IMR-90 (cell line): ENCODE results near the gene NMRK1. TPM values are rescaled to one million over a fixed set of nuclear protein-coding genes. Genes with fewer than 3 reads are reported as not detected.

ENCODE experiments used
- ATAC-seq: fragments of 200-7000 bp; cut with Tn5 transposase; 2 replicates; pipeline ENCODE4 v1.9.1; 2020; ENCODE audit warnings: low read depth, mild to moderate bottlenecking, moderate library complexity
- BruUV-seq: library from RNA; stranded (reverse); fragments of 400-500 nt; replicated peaks from 2 replicates; lab custom pipeline; 2021; lab: Mats Ljungman, UMichigan
- CTCF ChIA-PET: fragments of 300-600 bp; formaldehyde crosslinking; extraction: SDS; loops from one replicate; lab custom pipeline; 2021; ENCODE audit warnings: antibody characterized with exemption; lab: Yijun Ruan, JAX
- POLR2A ChIA-PET: fragments of 300-600 bp; sonication (Branson Sonifier 250); formaldehyde crosslinking; loops from one replicate; lab custom pipeline; 2022; ENCODE audit warnings: antibody characterized with exemption; ENCODE audit not compliant: unreplicated experiment; lab: Charles Lee
- DNase-seq: peaks from one replicate; pipeline ENCODE4 v3.0.0; 2013
- H2AFZ ChIP-seq: replicated peaks from 2 replicates; pipeline ENCODE3; 2013; ENCODE audit warnings: low read length, mild to moderate bottlenecking; ENCODE audit not compliant: poor library complexity
- H2AK5ac ChIP-seq: 2 replicates; pipeline ENCODE4 v1.6.1; 2013; ENCODE audit warnings: low read depth, low read length, inconsistent platforms
- H2AK9ac ChIP-seq: replicated peaks from 2 replicates; pipeline ENCODE3; 2013; ENCODE audit warnings: mild to moderate bottlenecking, low read depth, low read length, moderate library complexity; ENCODE audit not compliant: poor library complexity
- H2BK120ac ChIP-seq: 2 replicates; pipeline ENCODE4 v1.6.1; 2013; ENCODE audit warnings: low read depth, low read length, inconsistent platforms
- H2BK15ac ChIP-seq: 3 replicates; pipeline ENCODE4 v1.6.1; 2013; ENCODE audit warnings: low read depth, low read length, inconsistent platforms
- H2BK20ac ChIP-seq: 2 replicates; pipeline ENCODE4 v1.6.1; 2013; ENCODE audit warnings: low read depth, mild to moderate bottlenecking, inconsistent platforms, low read length, moderate library complexity
- H2BK5ac ChIP-seq: 2 replicates; pipeline ENCODE4 v1.6.1; 2013; ENCODE audit warnings: mild to moderate bottlenecking, low read depth, low read length, inconsistent platforms; ENCODE audit not compliant: poor library complexity, severe bottlenecking
- H3K14ac ChIP-seq: replicated peaks from 2 replicates; pipeline ENCODE4 v1.6.1; 2013; ENCODE audit warnings: low read depth, low read length, inconsistent platforms
- H3K18ac ChIP-seq: 2 replicates; pipeline ENCODE4 v1.6.1; 2013; ENCODE audit warnings: low read depth, low read length, control low read depth
- H3K23ac ChIP-seq: 2 replicates; pipeline ENCODE4 v1.6.1; 2013; ENCODE audit warnings: low read depth, low read length, inconsistent platforms
- H3K27ac ChIP-seq: 2 replicates; pipeline ENCODE4 v1.5.1; 2013; ENCODE audit warnings: mild to moderate bottlenecking, control low read depth, low read length; ENCODE audit not compliant: insufficient read depth
- H3K27me3 ChIP-seq: 2 replicates; pipeline ENCODE4 v1.6.1; 2013; ENCODE audit warnings: low read length; ENCODE audit not compliant: control insufficient read depth, insufficient read depth
- H3K36me3 ChIP-seq: 2 replicates; pipeline ENCODE4 v1.6.1; 2013; ENCODE audit warnings: low read length, mixed read lengths; ENCODE audit not compliant: control insufficient read depth, insufficient read depth
- H3K4ac ChIP-seq: 2 replicates; pipeline ENCODE4 v1.6.1; 2013; ENCODE audit warnings: low read depth, low read length, inconsistent platforms
- H3K4me1 ChIP-seq: 2 replicates; pipeline ENCODE4 v1.6.1; 2013; ENCODE audit warnings: low read length, mixed read lengths; ENCODE audit not compliant: control insufficient read depth, insufficient read depth
- H3K4me2 ChIP-seq: 2 replicates; pipeline ENCODE4 v1.6.1; 2013; ENCODE audit warnings: low read depth, mild to moderate bottlenecking, control low read depth, low read length, moderate library complexity
- H3K4me3 ChIP-seq: 2 replicates; pipeline ENCODE4 v1.5.1; 2013; ENCODE audit warnings: low read depth, mild to moderate bottlenecking, control low read depth, low read length, moderate library complexity; ENCODE audit not compliant: insufficient read depth
- H3K56ac ChIP-seq: 2 replicates; pipeline ENCODE4 v1.6.1; 2013; ENCODE audit warnings: low read length, inconsistent platforms; ENCODE audit not compliant: insufficient read depth; ENCODE audit errors: extremely low read depth
- H3K79me1 ChIP-seq, 2 experiments: 2 replicates each; pipeline ENCODE4 v1.6.1; 2013; ENCODE audit warnings: low read length in 2 of 2, inconsistent platforms in 1 of 2, low read depth in 1 of 2
- H3K9ac ChIP-seq: 2 replicates; pipeline ENCODE4 v1.6.1; 2013; ENCODE audit warnings: low read depth, low read length, control low read depth
- H3K9me1 ChIP-seq: 2 replicates; pipeline ENCODE4 v1.6.1; 2013; ENCODE audit warnings: low read length, inconsistent platforms; ENCODE audit not compliant: insufficient read depth
- H3K9me3 ChIP-seq: 2 replicates; pipeline ENCODE4 v1.6.1; 2013; ENCODE audit warnings: low read length; ENCODE audit not compliant: control insufficient read depth, insufficient read depth
- H4K20me1 ChIP-seq: 2 replicates; pipeline ENCODE4 v1.6.1; 2013; ENCODE audit warnings: low read length, inconsistent platforms; ENCODE audit not compliant: insufficient read depth
- H4K5ac ChIP-seq: 2 replicates; pipeline ENCODE4 v1.6.1; 2013; ENCODE audit warnings: mild to moderate bottlenecking, low read depth, low read length, control low read depth
- H4K8ac ChIP-seq, 2 experiments: 2 replicates each; pipeline ENCODE4 v1.6.1; 2013; ENCODE audit warnings: low read depth in 2 of 2, low read length in 2 of 2, control low read depth in 1 of 2, inconsistent platforms in 1 of 2
- H4K91ac ChIP-seq: 2 replicates; pipeline ENCODE4 v1.6.1; 2013; ENCODE audit warnings: low read depth, low read length, inconsistent platforms; ENCODE audit not compliant: insufficient read depth
- BHLHE40 ChIP-seq: fragments of 150-350 bp; IDR thresholded peaks from 2 replicates; pipeline ENCODE4 v1.6.1; 2016; ENCODE audit warnings: mild to moderate bottlenecking, low read depth, low read length
- CEBPB ChIP-seq: IDR thresholded peaks from 2 replicates; pipeline ENCODE4 v1.6.1; 2012; ENCODE audit warnings: low read depth, low read length, improper control_type of control experiment
- CHD1 ChIP-seq: IDR thresholded peaks from 2 replicates; pipeline ENCODE4 v1.6.1; 2012; ENCODE audit warnings: low read depth, low read length, improper control_type of control experiment
- CTCF ChIP-seq: conservative IDR thresholded peaks from 2 replicates; pipeline ENCODE4 v1.5.1; 2012; ENCODE audit warnings: mild to moderate bottlenecking, low read depth, low read length, improper control_type of control experiment
- ELK1 ChIP-seq: fragments of 150-350 bp; IDR thresholded peaks from 2 replicates; pipeline ENCODE4 v1.6.1; 2016; ENCODE audit warnings: low read depth, mild to moderate bottlenecking, low read length, moderate library complexity, borderline replicate concordance
- FOS ChIP-seq: fragments of 150-350 bp; IDR thresholded peaks from 2 replicates; pipeline ENCODE4 v1.6.1; 2016; ENCODE audit warnings: low read depth, low read length
- MAFK ChIP-seq: IDR thresholded peaks from 2 replicates; pipeline ENCODE4 v1.6.1; 2012; ENCODE audit warnings: low read depth, low read length, improper control_type of control experiment
- MAZ ChIP-seq: IDR thresholded peaks from 2 replicates; pipeline ENCODE4 v1.6.1; 2012; ENCODE audit warnings: low read depth, mild to moderate bottlenecking, low read length, improper control_type of control experiment, moderate library complexity, borderline replicate concordance
- MXI1 ChIP-seq: IDR thresholded peaks from 2 replicates; pipeline ENCODE4 v1.6.1; 2012; ENCODE audit warnings: low read depth, mild to moderate bottlenecking, low read length, moderate library complexity, borderline replicate concordance
- NFE2L2 ChIP-seq: fragments of 150-350 bp; IDR thresholded peaks from 2 replicates; pipeline ENCODE4 v1.6.1; 2016; ENCODE audit warnings: low read depth, mild to moderate bottlenecking, low read length
- POLR2A ChIP-seq: IDR thresholded peaks from 2 replicates; pipeline ENCODE4 v1.6.1; 2012; ENCODE audit warnings: mild to moderate bottlenecking, low read depth, low read length
- RAD21 ChIP-seq: IDR thresholded peaks from 2 replicates; pipeline ENCODE4 v1.6.1; 2012; ENCODE audit warnings: low read length, improper control_type of control experiment
- RCOR1 ChIP-seq: IDR thresholded peaks from 2 replicates; pipeline ENCODE4 v1.6.1; 2012; ENCODE audit warnings: mild to moderate bottlenecking, low read length, improper control_type of control experiment; ENCODE audit not compliant: insufficient replicate concordance
- RFX5 ChIP-seq: IDR thresholded peaks from 2 replicates; pipeline ENCODE4 v1.8.0; 2012; ENCODE audit warnings: low read depth, mild to moderate bottlenecking, low read length, moderate library complexity
- SMC3 ChIP-seq: fragments of 150-350 bp; IDR thresholded peaks from 2 replicates; pipeline ENCODE4 v1.6.1; 2016; ENCODE audit warnings: low read depth, mild to moderate bottlenecking, antibody characterized with exemption, low read length, moderate library complexity
- USF2 ChIP-seq: fragments of 150-350 bp; IDR thresholded peaks from 2 replicates; pipeline ENCODE4 v1.6.1; 2017; ENCODE audit warnings: mild to moderate bottlenecking, antibody characterized with exemption, low read length, low read depth
- WGBS, 2 experiments: methylation state at CpG; one replicate each; pipeline versions ENCODE4 v1.1.5 to v1.1.7; 2013; ENCODE audit warnings: missing lambda C conversion rate in 2 of 2; ENCODE audit not compliant: insufficient read length in 1 of 2; ENCODE audit errors: extremely low coverage in 2 of 2; 5-methylcytosine and 5-hydroxymethylcytosine counted together
- dilution Hi-C: fragments of 300-500 bp; cut with HindIII; formaldehyde crosslinking; loops from one replicate; pipeline ENCODE4 v1.14.3; 2018; ENCODE audit warnings: low sequenced_read_pairs; ENCODE audit not compliant: unreplicated experiment
- in situ Hi-C: fragments of 300-500 bp; cut with MboI; formaldehyde crosslinking; loops from 3 replicates; pipeline ENCODE4 v1.14.3; 2019; ENCODE audit warnings: low sequenced_read_pairs, inconsistent platforms, mixed read lengths
- intact Hi-C: fragments of 100-400 bp; cut with micrococcal nuclease; formaldehyde crosslinking; loops from 2 replicates; pipeline ENCODE4 v1.10.0; 2022
- polyA plus RNA-seq, 3 experiments: library from polyadenylated mRNA; depleted of rRNA; stranded (reverse); fragments of >200 nt; gene quantifications; 2 replicates each; pipeline ENCODE4 v1.2.3, GENCODE V29; 2012; ENCODE audit warnings: low replicate concordance in 1 of 3
- total RNA-seq: library from RNA; depleted of rRNA; stranded (reverse); fragments of >200 nt; gene quantifications from 2 replicates; pipeline ENCODE4 v1.2.3, GENCODE V29; 2012

NMRK1 gene
- total and polyA plus RNA-seq, 2 of the 4 experiments (the other 2 are of a cell fraction), result 5.7 to 5.9 TPM

- WGBS, 2 experiments, result no CpG with 5 or more reads among the region's 2 CpGs
- H2BK15ac ChIP-seq, result no peak overlapping the region
- intact Hi-C loops, result no loop called here
- CTCF ChIA-PET, result no interaction called here
- no peak overlapping the region for H2AK5ac ChIP-seq
- DNase-seq (no peak), ATAC-seq (no peak)
- no peaks in the 10 kb centered on the region for H3K27me3 ChIP-seq
- dilution Hi-C loops, result no loop called here
- H3K56ac ChIP-seq, result no peak overlapping the region
- H2AK9ac ChIP-seq, result no peak overlapping the region
- H4K20me1 ChIP-seq, result no peaks in the 10 kb centered on the region; the same call in 1 of the 2 replicates
- no peaks in the 10 kb centered on the region for H3K9me3 ChIP-seq
- H3K18ac ChIP-seq, result no peak overlapping the region
- H3K36me3 ChIP-seq, result peaks cover 2% of the 10 kb centered on the region; the same call in 1 of the 2 replicates
- no peak overlapping the region for H2AFZ ChIP-seq
- no peak overlapping the region for H3K14ac ChIP-seq
- no peak overlapping the region for H3K4me3 ChIP-seq
- no peak overlapping the region for H3K23ac ChIP-seq
- POLR2A ChIA-PET, result no interaction called here
- H4K5ac ChIP-seq, result no peak overlapping the region
- H3K9me1 ChIP-seq, result peaks cover 9% of the 10 kb centered on the region; the same call in 1 of the 2 replicates
- TF ChIP-seq RCOR1 (no peak), POLR2A (no peak), RAD21 (no peak), CTCF (no peak), SMC3 (no peak), MXI1 (no peak), USF2 (no peak), MAFK (no peak), BHLHE40 (no peak), ELK1 (no peak), CHD1 (no peak), CEBPB (no peak), FOS (no peak), NFE2L2 (no peak), RFX5 (no peak), MAZ (no peak)
- H3K9ac ChIP-seq, result no peak overlapping the region
- no peak overlapping the region for H2BK5ac ChIP-seq
- no peak overlapping the region for H2BK120ac ChIP-seq
- H3K4ac ChIP-seq, result no peak overlapping the region
- peaks cover 0 to 13% of the 10 kb centered on the region in 2 experiments; a peak in 2 of 4 replicates for H3K79me1 ChIP-seq
- in situ Hi-C loops, result no loop called here
- BruUV-seq, result no TSS peak
- no peak overlapping the region for H2BK20ac ChIP-seq
- no peak overlapping the region for H4K91ac ChIP-seq
- no peak overlapping the region for H3K27ac ChIP-seq
- peaks cover 2% of the 10 kb centered on the region for H3K4me1 ChIP-seq
- no peak overlapping the region for H4K8ac ChIP-seq
- H3K4me2 ChIP-seq, result no peak overlapping the region
Measured at GRCh38 chr9:75128535-75128934, 40.6 kb upstream of the NMRK1 start.
